B cell (primary cell): ENCODE data around the gene MAP1LC3B2.

Experiments used
- CTCF ChIP-seq: fragments of 200-600 bp; IDR thresholded peaks from one replicate; pipeline ENCODE4 v1.8.0; 2022; ENCODE audit warnings: antibody characterized with exemption, mild to moderate bottlenecking
- EZH2 ChIP-seq: IDR thresholded peaks from 2 replicates; pipeline ENCODE4 v1.6.1; 2012; ENCODE audit warnings: borderline replicate concordance, low read depth, mild to moderate bottlenecking, moderate library complexity, low read length; ENCODE audit not compliant: insufficient read depth, poor library complexity, severe bottlenecking

- TF ChIP-seq CTCF (no peak), EZH2 (no peak)
These were observed 31.4 kb downstream of the MAP1LC3B2 start for GRCh38 chr12:116590561-116590960.
